Measurements from ENCODE around the gene MRPS21.

- TF ChIP-seq CTCF (IDR thresholded peaks at IDR 0.05) (no peak), POLR2A (IDR thresholded peaks at IDR 0.05) (no peak), EP300 (IDR thresholded peaks at IDR 0.05) (no peak)
These were observed 13.4 kb upstream of the MRPS21 start for GRCh38 chr1:150280138-150280707.
